Subcutaneous abdominal adipose tissue (tissue), 5 donors: ENCODE results near the gene PKP3.
"Not testable (repeated sequence)": the region's sequence is repeated elsewhere in the genome, so short reads cannot be mapped to it uniquely, and the experiment has no call there.

ENCODE experiments used
- H3K27ac ChIP-seq: one replicate; pipeline ENCODE4 v1.7.0; 2013; ENCODE audit warnings: low read depth, mild to moderate bottlenecking, inconsistent platforms, low read length, moderate library complexity
- H3K27me3 ChIP-seq, 5 donors: one replicate each; pipeline ENCODE4 v1.7.0; 2013; ENCODE audit warnings: low read length in 5 of 5, inconsistent platforms in 1 of 5; ENCODE audit not compliant: control insufficient read depth in 5 of 5, insufficient read depth in 4 of 5
- H3K36me3 ChIP-seq, 5 donors: one replicate each; pipeline ENCODE4 v1.7.0; 2013; ENCODE audit warnings: low read length in 5 of 5; ENCODE audit not compliant: control insufficient read depth in 5 of 5, insufficient read depth in 5 of 5
- H3K4me1 ChIP-seq, 5 donors: one replicate each; pipeline ENCODE4 v1.7.0; 2013; ENCODE audit warnings: low read length in 5 of 5, mild to moderate bottlenecking in 3 of 5, moderate library complexity in 1 of 5; ENCODE audit not compliant: control insufficient read depth in 5 of 5, insufficient read depth in 5 of 5
- H3K4me3 ChIP-seq, 5 donors: one replicate each; pipeline ENCODE4 v1.7.0; 2013; ENCODE audit warnings: low read length in 5 of 5, low read depth in 1 of 5
- H3K9ac ChIP-seq, 5 donors: one replicate each; pipeline ENCODE4 v1.7.0; 2013; ENCODE audit warnings: low read length in 5 of 5, mild to moderate bottlenecking in 4 of 5, moderate library complexity in 3 of 5
- H3K9me3 ChIP-seq, 5 donors: one replicate each; pipeline ENCODE4 v1.7.0; 2013; ENCODE audit warnings: low read length in 5 of 5; ENCODE audit not compliant: control insufficient read depth in 5 of 5
- donor health status: healthy.
- donor health status: healthy.
- donor health status: healthy.
- donor health status: healthy.
- donor health status: healthy.

Gene PKP3

GRCh38 chr11:428295-428694 is 34.3 kb downstream of the PKP3 start:
- Histone ChIP-seq H3K4me1 (no peaks in the 10 kb centered on the region), H3K4me3 (no peak overlapping the region), H3K27me3 (peaks cover 2 to 23% (median 12%) of the 10 kb centered on the region in 5 donors), H3K9me3 (peaks cover 0 to 3% (median 0%) of the 10 kb centered on the region in 5 donors), H3K36me3 (no peaks in the 10 kb centered on the region), H3K9ac (no peak overlapping the region), H3K27ac (no peak overlapping the region)

GRCh38 chr11:429391-429790 is 35.4 kb downstream of the PKP3 start:
- no peak overlapping the region for H3K4me3 ChIP-seq
- H3K27ac ChIP-seq, result no peak overlapping the region
- H3K4me1 ChIP-seq, result no peaks in the 10 kb centered on the region
- no peaks in the 10 kb centered on the region for H3K36me3 ChIP-seq
- H3K9ac ChIP-seq, result no peak overlapping the region
- peaks cover 0 to 3% (median 0%) of the 10 kb centered on the region in 5 donors for H3K9me3 ChIP-seq
- H3K27me3 ChIP-seq, result peaks cover 6 to 23% (median 12%) of the 10 kb centered on the region in 5 donors

GRCh38 chr11:429931-430456 is 36.0 kb downstream of the PKP3 start:
- no peak overlapping the region for H3K9ac ChIP-seq
- H3K36me3 ChIP-seq, result no peaks in the 10 kb centered on the region
- H3K27ac ChIP-seq, result no peak overlapping the region
- H3K27me3 ChIP-seq, result peaks cover 6 to 25% (median 15%) of the 10 kb centered on the region in 5 donors
- peaks cover 0 to 3% (median 0%) of the 10 kb centered on the region in 5 donors for H3K9me3 ChIP-seq
- no peaks in the 10 kb centered on the region for H3K4me1 ChIP-seq
- H3K4me3 ChIP-seq, result no peak overlapping the region

DNA sequence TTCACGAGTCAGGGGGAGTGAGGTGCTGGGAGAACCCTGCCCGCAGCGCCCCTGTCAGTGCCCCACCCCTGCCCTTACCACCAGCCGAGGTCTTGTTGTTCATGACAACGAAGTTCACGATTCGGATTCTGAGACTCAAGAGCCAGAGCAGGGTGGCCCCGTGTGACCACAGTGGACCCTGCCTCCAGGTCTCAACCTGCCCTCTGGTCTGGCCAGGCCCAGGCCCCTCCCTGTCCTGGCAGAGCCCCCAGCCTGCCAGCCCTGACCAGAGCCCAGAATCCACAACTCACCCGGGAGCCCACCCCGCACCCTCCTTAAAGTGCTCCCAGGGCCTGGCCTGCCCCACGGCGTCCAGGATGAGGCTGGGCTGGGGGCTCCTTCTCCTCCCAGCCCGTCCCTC is 37.9 kb downstream of the PKP3 start:
- H3K27me3 ChIP-seq, result peaks cover 6 to 21% (median 10%) of the 10 kb centered on the region in 5 donors

DNA sequence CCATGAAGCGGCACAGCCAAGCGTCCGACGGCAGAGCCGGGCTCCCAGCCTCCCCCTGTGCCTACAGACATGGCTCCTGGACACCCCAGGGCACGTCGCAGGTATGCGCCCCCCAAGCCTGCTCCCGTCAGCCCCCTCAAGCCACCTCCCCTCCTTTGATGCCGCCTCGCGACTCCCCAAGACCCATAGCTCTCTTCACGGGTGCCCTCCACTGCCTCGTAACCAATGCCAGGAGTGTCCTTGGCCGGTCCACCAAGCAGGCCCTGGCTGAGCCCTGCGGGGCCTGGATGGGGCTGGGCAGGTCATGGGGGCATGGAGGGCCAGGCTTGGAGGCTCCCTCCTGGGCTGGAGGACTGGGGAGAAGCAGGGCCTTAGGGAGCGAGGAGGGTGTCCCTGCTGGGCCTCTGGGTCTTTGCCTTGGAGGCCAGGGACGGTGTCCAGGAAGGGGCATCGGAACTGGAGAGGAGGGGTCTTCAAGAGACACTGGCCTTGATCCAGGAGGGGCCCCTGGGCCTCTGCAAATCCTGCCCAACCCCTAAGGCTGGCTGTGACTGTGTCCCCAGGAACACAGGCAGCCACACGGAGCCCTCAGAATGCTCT is 38.6 kb downstream of the PKP3 start:
- Histone ChIP-seq H3K27me3 (peaks cover 6 to 27% (median 10%) of the 10 kb centered on the region in 5 donors), H3K4me3 (no peak overlapping the region), H3K36me3 (no peaks in the 10 kb centered on the region), H3K27ac (no peak overlapping the region), H3K9me3 (no peaks in the 10 kb centered on the region), H3K9ac (no peak overlapping the region), H3K4me1 (no peaks in the 10 kb centered on the region)

More for the DNA sequence above, 37.9 kb downstream of the PKP3 start:
- Histone ChIP-seq H3K4me1 (no peaks in the 10 kb centered on the region), H3K9me3 (no peaks in the 10 kb centered on the region), H3K4me3 (no peak overlapping the region), H3K9ac (no peak overlapping the region), H3K27ac (no peak overlapping the region), H3K36me3 (no peaks in the 10 kb centered on the region)

DNA sequence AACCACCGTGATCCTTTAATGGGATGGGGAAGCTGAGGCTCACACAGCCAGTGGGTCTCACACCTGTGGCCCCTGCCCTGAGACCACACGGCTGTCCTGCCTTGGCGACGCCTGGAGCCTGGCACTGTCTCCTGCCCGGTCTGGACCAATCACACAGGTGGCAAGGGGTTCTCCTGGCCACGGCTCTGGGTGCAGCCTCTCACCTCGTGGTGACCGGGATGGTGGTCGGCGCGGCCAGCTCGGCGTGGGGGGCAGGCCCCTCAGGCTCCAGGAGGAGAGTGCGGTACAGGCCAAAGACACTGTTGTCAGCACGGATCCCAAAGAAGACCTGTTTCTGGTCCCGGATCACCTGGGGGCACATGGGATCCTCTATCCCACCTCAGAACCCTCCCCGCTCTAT is 39.1 kb downstream of the PKP3 start:
- Histone ChIP-seq H3K27me3 (peaks cover 9 to 32% (median 14%) of the 10 kb centered on the region in 5 donors), H3K4me3 (no peak overlapping the region), H3K9ac (no peak overlapping the region), H3K4me1 (no peaks in the 10 kb centered on the region), H3K36me3 (no peaks in the 10 kb centered on the region), H3K9me3 (no peaks in the 10 kb centered on the region), H3K27ac (no peak overlapping the region)

GRCh38 chr11:433641-434040 is 39.6 kb downstream of the PKP3 start:
- Histone ChIP-seq H3K27me3 (peaks cover 10 to 37% (median 14%) of the 10 kb centered on the region in 5 donors), H3K4me3 (no peak overlapping the region), H3K36me3 (no peaks in the 10 kb centered on the region), H3K4me1 (no peaks in the 10 kb centered on the region), H3K9me3 (no peaks in the 10 kb centered on the region), H3K27ac (no peak overlapping the region), H3K9ac (no peak overlapping the region)

DNA sequence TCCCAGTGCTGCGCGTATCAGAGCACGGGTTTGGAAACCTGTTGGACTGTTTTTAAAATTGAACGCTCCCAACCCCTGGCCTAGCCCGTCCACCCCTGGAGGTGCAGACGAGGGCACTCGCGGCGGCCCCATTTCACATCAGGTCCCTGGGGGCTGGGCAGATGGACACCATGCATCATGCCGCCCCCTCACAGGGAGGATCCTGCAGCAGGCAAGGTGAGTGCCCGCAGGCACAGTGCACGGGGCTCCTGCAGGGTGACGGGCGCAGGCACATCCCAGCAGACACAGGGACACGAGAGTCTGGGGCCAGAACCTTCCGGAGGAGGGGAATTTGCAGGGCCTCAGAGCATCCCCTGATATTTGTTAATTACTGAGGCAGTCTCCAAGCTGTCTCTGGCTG is 40.5 kb downstream of the PKP3 start:
- H3K4me3 ChIP-seq, result no peak overlapping the region
- H3K27me3 ChIP-seq, result peaks cover 10 to 42% (median 13%) of the 10 kb centered on the region in 5 donors
- no peaks in the 10 kb centered on the region for H3K36me3 ChIP-seq
- no peaks in the 10 kb centered on the region for H3K4me1 ChIP-seq
- H3K27ac ChIP-seq, result no peak overlapping the region
- no peaks in the 10 kb centered on the region for H3K9me3 ChIP-seq
- no peak overlapping the region for H3K9ac ChIP-seq

DNA sequence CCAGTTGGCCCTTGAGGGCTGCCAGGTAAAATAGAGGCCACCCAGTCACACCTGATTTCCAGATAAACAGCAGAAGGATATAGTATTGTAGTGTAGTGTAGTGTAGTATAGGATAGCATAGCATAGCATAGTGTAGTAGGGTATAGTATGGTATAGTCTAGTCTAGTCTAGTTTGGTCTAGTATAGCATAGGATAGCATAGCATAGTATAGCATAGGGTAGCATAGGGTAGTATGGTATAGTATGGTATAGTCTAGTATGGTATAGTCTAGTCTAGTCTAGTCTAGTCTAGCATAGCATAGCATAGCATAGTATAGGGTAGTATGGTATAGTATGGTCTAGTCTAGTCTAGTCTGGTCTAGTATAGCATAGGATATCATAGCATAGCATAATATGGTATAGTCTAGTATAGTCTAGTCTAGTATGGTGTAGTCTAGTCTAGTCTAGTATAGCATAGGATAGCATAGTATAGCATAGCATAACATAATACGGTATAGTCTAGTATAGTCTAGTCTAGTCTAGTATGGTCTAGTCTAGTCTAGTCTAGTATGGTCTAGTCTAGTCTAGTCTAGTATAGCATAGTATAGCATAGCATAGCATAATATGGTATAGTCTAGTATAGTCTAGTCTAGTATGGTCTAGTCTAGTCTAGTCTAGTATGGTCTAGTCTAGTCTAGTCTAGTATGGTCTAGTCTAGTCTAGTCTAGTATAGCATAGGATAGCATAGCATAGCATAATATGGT is 41.2 kb downstream of the PKP3 start:
- not testable (repeated sequence) for H3K9me3 ChIP-seq, H3K27ac ChIP-seq, H3K9ac ChIP-seq, H3K36me3 ChIP-seq, H3K4me1 ChIP-seq, H3K4me3 ChIP-seq
- H3K27me3 ChIP-seq, result peaks cover 14 to 49% (median 19%) of the 10 kb centered on the region in 5 donors

DNA sequence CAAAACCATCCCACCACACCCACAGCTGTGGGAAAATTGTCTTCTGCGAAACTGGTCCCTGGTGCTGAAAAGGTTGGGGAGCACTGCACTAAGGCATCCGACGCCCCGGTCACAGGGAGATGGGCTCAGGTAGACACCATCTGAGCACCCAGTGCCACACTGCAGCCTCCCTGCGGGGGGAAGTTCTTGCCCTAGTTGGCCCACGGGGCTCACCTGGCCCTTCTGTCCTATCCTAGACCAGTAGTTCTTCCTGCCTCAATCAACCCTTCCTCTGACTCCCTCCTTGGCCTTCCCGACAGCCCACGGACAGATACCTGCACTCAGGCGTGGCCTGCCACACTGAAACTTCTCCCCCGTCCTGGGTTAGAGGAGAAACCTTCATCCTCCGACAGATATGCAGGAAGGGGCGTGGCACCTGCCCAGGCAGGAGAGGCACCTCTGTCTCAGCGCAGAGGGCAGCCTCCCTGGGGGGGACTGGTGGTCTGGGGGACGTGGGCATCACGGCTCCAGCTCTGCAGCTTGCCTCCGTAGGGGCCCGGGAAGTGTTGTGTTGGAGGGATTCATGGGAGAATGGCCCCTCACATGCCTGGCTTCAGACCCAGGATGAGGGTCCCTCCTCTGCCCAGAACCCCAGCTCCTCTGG is 43.3 kb downstream of the PKP3 start:
- H3K27me3 ChIP-seq, result peaks cover 25 to 63% (median 31%) of the 10 kb centered on the region in 5 donors
- H3K4me3 ChIP-seq, result no peak overlapping the region
- H3K27ac ChIP-seq, result no peak overlapping the region
- peaks cover 0 to 2% (median 0%) of the 10 kb centered on the region in 5 donors for H3K4me1 ChIP-seq
- H3K9ac ChIP-seq, result no peak overlapping the region
- no peaks in the 10 kb centered on the region for H3K9me3 ChIP-seq
- no peaks in the 10 kb centered on the region for H3K36me3 ChIP-seq
